ENCODE measurements around the gene EMC7. TPM values are rescaled to one million over a fixed set of nuclear protein-coding genes. Genes with fewer than 3 reads are reported as not detected.

Gene EMC7
- total RNA-seq, 1 experiment from 2014 or later = 79.6 TPM

DNA sequence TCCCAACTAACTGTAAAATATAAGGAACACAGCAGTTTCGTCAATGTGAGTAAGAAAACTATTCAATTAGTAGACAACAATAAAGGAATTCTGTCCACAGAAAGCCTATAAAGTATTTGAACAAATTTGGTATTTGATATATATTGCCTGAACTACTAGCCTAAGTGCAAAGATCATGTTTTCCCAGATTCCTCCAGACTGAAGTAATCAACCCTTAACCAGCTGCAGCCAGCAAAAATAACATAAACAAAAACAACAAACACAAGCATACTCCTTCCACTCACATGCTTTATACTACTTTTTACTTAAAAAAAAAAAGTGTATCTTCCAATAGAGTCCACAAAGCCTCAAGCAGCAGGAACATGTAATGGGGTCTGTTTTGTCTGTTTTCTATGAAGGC, 24.3 kb upstream of the EMC7 start:
- H3K9me3 ChIP-seq (ENCODE audit: control insufficient read depth, insufficient read depth, low read depth, low read length) = no peaks in the 10 kb centered on the region
- ChIA-PET CTCF (no interaction called here), POLR2A (no interaction called here)
- no peak for TF ChIP-seq POLR2AphosphoS5 (IDR thresholded peaks at IDR 0.05; ENCODE audit: low read depth, low read length)
- no peak for TF ChIP-seq TCF7L2 (IDR thresholded peaks at IDR 0.05; ENCODE audit: low read depth, low read length)
- no peak for TF ChIP-seq REST (IDR thresholded peaks at IDR 0.05; ENCODE audit: insufficient read depth in 1 of 2, low read depth in 2 of 2, low read length in 1 of 2)
- TF ChIP-seq, protein P1, sequence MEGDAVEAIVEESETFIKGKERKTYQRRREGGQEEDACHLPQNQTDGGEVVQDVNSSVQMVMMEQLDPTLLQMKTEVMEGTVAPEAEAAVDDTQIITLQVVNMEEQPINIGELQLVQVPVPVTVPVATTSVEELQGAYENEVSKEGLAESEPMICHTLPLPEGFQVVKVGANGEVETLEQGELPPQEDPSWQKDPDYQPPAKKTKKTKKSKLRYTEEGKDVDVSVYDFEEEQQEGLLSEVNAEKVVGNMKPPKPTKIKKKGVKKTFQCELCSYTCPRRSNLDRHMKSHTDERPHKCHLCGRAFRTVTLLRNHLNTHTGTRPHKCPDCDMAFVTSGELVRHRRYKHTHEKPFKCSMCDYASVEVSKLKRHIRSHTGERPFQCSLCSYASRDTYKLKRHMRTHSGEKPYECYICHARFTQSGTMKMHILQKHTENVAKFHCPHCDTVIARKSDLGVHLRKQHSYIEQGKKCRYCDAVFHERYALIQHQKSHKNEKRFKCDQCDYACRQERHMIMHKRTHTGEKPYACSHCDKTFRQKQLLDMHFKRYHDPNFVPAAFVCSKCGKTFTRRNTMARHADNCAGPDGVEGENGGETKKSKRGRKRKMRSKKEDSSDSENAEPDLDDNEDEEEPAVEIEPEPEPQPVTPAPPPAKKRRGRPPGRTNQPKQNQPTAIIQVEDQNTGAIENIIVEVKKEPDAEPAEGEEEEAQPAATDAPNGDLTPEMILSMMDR (IDR thresholded peaks at IDR 0.05) = no peak
- TF ChIP-seq SIN3A (IDR thresholded peaks at IDR 0.05; ENCODE audit: borderline replicate concordance, insufficient read depth, low read depth, low read length) = no peak
- BruUV-seq (replicated peaks) = no TSS peak
- H3K36me3 ChIP-seq (ENCODE audit: control insufficient read depth, insufficient read depth, low read length) = no peaks in the 10 kb centered on the region
- no peaks in the 10 kb centered on the region for H3K4me1 ChIP-seq (ENCODE audit: control insufficient read depth, insufficient read depth, low read length)
- H3K27me3 ChIP-seq (ENCODE audit: control insufficient read depth, insufficient read depth, low read length) = no peaks in the 10 kb centered on the region
- no peak overlapping the region for H3K27ac ChIP-seq (ENCODE audit: low read length)
- in situ Hi-C loops (cut with HindIII; ENCODE audit: low pct_unique_long_range_greater_than_20kb, low sequenced_read_pairs) = no loop called here
- DNase-seq (ENCODE audit: low read depth, low spot score) = no peak
- no peak overlapping the region for H3K4me3 ChIP-seq (ENCODE audit: low read depth in 2 of 2, low read length in 2 of 2)
- no peak for ATAC-seq
- intact Hi-C loops (cut with micrococcal nuclease; ENCODE audit: unreplicated experiment) = no loop called here

DNA sequence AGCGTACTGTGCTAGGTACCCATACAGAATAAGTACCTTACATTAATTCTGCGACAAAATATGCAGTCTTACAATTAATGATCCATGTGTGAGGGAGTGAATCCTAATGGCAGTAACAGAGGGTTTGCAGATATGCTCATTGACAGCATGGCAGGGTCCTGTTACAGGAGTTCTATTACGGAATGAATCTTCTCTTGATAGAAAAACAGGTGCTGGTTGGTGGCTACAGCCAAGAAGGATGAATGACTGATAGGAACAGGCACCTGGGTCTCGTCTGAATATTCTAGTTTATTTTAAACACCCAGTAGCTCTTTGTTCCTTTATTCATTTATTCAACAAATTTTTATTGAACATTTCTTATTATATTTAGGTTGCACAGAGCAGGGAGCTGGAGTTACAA, 23.0 kb upstream of the EMC7 start:
- Histone ChIP-seq H3K9me3 (ENCODE audit: control insufficient read depth, insufficient read depth, low read depth, low read length) (no peaks in the 10 kb centered on the region), H3K36me3 (ENCODE audit: control insufficient read depth, insufficient read depth, low read length) (no peaks in the 10 kb centered on the region), H3K4me1 (ENCODE audit: control insufficient read depth, insufficient read depth, low read length) (no peaks in the 10 kb centered on the region), H3K27me3 (ENCODE audit: control insufficient read depth, insufficient read depth, low read length) (no peaks in the 10 kb centered on the region), H3K4me3 (ENCODE audit: low read depth in 2 of 2, low read length in 2 of 2) (no peak overlapping the region), H3K27ac (ENCODE audit: low read length) (no peak overlapping the region)
- no peak for DNase-seq (ENCODE audit: low read depth, low spot score)
- intact Hi-C loops (cut with micrococcal nuclease; ENCODE audit: unreplicated experiment) = no loop called here
- CTCF ChIA-PET = no interaction called here
- BruUV-seq (replicated peaks) = no TSS peak
- TF ChIP-seq SIN3A (IDR thresholded peaks at IDR 0.05; ENCODE audit: borderline replicate concordance, insufficient read depth, low read depth, low read length) (no peak), TCF7L2 (IDR thresholded peaks at IDR 0.05; ENCODE audit: low read depth, low read length) (no peak), POLR2AphosphoS5 (IDR thresholded peaks at IDR 0.05; ENCODE audit: low read depth, low read length) (no peak), REST (IDR thresholded peaks at IDR 0.05; ENCODE audit: insufficient read depth in 1 of 2, low read depth in 2 of 2, low read length in 1 of 2) (no peak)
- TF ChIP-seq, protein P1 (IDR thresholded peaks at IDR 0.05) = no peak
- POLR2A ChIA-PET = no interaction called here
- in situ Hi-C loops (cut with HindIII; ENCODE audit: low pct_unique_long_range_greater_than_20kb, low sequenced_read_pairs) = no loop called here
- no peak for ATAC-seq
